ENCODE data around the gene DNAI4. TPM values are rescaled to one million over a fixed set of nuclear protein-coding genes. Genes with fewer than 3 reads are reported as not detected.

Gene DNAI4
- total RNA-seq, 1 experiment from 2014 or later = 3.9 TPM

DNA sequence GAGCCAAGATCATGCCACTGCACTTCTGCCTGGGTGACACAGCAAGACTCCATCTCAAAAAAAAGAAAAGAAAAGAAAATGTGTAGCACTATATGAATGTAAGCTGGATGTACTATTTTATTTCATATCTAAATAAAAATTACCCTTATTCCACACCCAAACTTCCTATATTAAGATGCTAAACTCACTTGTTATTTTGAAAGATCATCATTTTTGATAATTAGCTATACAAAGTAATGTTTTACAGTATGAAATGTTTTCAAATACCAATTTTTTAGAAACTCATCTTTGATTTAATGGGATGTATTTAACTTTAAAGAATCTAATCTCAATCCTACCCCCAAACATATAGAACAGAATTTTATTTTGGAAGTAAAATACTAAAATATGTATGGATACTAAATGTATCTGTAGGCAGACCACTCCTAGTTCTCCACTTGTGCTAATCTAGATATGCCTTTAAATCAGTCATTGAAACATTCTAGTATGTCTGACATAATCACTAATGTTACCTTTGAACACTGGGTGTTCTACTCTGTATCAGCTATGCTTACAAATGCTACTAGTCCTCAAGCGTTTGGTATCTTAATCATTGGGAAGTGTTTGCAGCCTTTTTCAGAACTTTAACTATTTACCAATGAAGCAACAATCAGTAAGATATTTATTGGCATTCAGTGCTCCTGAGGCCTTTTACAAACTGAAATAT, 13.0 kb upstream of the DNAI4 start:
- intact Hi-C loops (cut with micrococcal nuclease) = no loop called here
- peaks cover 100% of the 10 kb centered on the region for H3K79me2 ChIP-seq (ENCODE audit: insufficient read depth, low read length)
- H3K27ac ChIP-seq (ENCODE audit: low read depth, low read length) = no peak overlapping the region
- ChIA-PET RAD21 (ENCODE audit: low non-redundant PET in 1 of 2, low total read pairs in 2 of 2, uncharacterized antibody in 2 of 2, unreplicated experiment in 2 of 2) (no interaction called here), CTCF (no interaction called here), POLR2A (no interaction called here)
- no peak overlapping the region for H3K9ac ChIP-seq (ENCODE audit: low read length)
- H3K4me2 ChIP-seq (ENCODE audit: low read length) = peak overlapping the region; percentile 1; the same call in 1 of the 2 replicates
- no TSS peak for BruUV-seq (replicated peaks)
- DNase-seq (ENCODE audit: low read depth, low spot score) (no peak), ATAC-seq (no peak)
- no peak overlapping the region for H2AFZ ChIP-seq (ENCODE audit: low read depth, low read length, poor library complexity, severe bottlenecking)
- TF ChIP-seq REST (IDR thresholded peaks at IDR 0.05; ENCODE audit: low read depth) (no peak), ZNF274 (IDR thresholded peaks at IDR 0.05; ENCODE audit: low read depth, low read length) (no peak), EZH2phosphoT487 (IDR thresholded peaks at IDR 0.05; ENCODE audit: borderline replicate concordance) (no peak), CBX3 (IDR thresholded peaks at IDR 0.05; ENCODE audit: low read depth) (no peak), SP1 (IDR thresholded peaks at IDR 0.05; ENCODE audit: low read depth) (no peak), TCF7L2 (IDR thresholded peaks at IDR 0.05; ENCODE audit: borderline replicate concordance, extremely low read depth, insufficient read depth, insufficient read length) (no peak), EZH2 (IDR thresholded peaks at IDR 0.05) (no peak), ZFX (IDR thresholded peaks at IDR 0.05) (no peak), ELF1 (IDR thresholded peaks at IDR 0.05; ENCODE audit: borderline replicate concordance, low read depth) (no peak), POLR2AphosphoS5 (IDR thresholded peaks at IDR 0.05; ENCODE audit: low read depth, low read length) (no peak), ATF3 (IDR thresholded peaks at IDR 0.05) (no peak)
- no peaks in the 10 kb centered on the region for H4K20me1 ChIP-seq (ENCODE audit: insufficient read depth)
- no peaks in the 10 kb centered on the region for H3K9me3 ChIP-seq (ENCODE audit: control insufficient read depth in 1 of 2, insufficient read depth in 1 of 2, low read depth in 1 of 2, low read length in 2 of 2)
- H3K36me3 ChIP-seq (ENCODE audit: control insufficient read depth in 1 of 2, insufficient read depth in 2 of 2, low read length in 2 of 2) = 0 out of 4 replicates have a peak, but pooled peaks cover 2 to 4% of the 10 kb centered on the region in 2 experiments
- no peaks in the 10 kb centered on the region for H3K27me3 ChIP-seq (ENCODE audit: insufficient read depth, low read length)
- H3K4me3 ChIP-seq (replicated peaks in 1 of 2; ENCODE audit: low read depth in 1 of 2, low read length in 2 of 2) = no peak overlapping the region
- H3K9me2 ChIP-seq (ENCODE audit: insufficient read depth) = no peaks in the 10 kb centered on the region
- H3K4me1 ChIP-seq (ENCODE audit: control insufficient read depth in 1 of 2, insufficient read depth in 2 of 2, low read length in 2 of 2) = peaks cover under 1 to 27% of the 10 kb centered on the region in 2 experiments; a peak in 3 of 4 replicates
